ENCODE results near the gene MAMDC4. TPM values are rescaled to one million over a fixed set of nuclear protein-coding genes. Genes with fewer than 3 reads are reported as not detected.

Gene MAMDC4
- total RNA-seq, 1 donor from 2014 or later: 2.0 TPM

- peak; percentile 100 for DNase-seq (ENCODE audit: low read depth in 2 of 2)
Measured at GRCh38 chr9:136849038-136849959, 2.8 kb upstream of the MAMDC4 start, which contains the start of gene PHPT1. Gene PHPT1 (plus strand): TSS chr9:136849409. CDS start chr9:136849431, 22 bp downstream.

DNA sequence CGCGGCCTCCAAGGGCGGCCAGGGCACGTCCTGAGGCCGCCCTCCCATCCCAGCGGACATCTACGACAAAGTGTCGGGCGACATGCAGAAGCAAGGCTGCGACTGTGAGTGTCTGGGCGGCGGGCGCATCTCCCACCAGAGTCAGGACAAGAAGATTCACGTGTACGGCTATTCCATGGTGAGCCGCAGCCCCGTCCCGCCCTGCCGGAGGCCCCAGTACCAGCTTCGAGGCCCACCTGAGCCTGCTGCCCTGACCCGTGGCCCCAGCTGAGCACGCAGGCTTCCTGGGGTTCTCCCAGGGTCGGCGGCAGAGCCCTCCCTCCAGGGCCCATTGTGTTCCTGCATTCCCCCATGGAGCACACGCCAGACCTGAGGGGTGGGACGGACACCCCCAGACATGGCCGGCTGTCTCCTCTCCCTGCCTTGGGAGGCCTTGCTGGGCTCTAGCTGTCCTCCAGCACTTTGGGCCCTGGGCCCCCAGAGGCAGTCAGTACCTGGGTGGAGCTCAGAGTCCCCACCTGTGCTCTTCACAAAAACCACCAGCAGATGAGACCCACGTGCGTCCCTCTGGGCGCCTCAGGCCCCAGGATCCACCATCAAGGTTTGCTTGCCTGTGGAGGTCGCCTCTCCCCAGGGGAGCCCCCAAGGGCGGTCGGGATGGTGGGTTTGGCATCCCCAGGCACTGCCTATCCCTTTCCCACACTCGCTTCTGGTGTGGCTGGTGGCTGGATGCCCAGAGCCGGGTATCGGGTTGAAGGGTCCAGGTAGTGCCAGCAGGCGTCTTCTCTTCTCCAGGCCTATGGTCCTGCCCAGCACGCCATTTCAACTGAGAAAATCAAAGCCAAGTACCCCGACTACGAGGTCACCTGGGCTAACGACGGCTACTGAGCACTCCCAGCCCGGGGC, 1.9 kb upstream of the MAMDC4 start:
- peak in 1 of 2 donors; percentile 31 for DNase-seq (ENCODE audit: low read depth in 2 of 2)

DNA sequence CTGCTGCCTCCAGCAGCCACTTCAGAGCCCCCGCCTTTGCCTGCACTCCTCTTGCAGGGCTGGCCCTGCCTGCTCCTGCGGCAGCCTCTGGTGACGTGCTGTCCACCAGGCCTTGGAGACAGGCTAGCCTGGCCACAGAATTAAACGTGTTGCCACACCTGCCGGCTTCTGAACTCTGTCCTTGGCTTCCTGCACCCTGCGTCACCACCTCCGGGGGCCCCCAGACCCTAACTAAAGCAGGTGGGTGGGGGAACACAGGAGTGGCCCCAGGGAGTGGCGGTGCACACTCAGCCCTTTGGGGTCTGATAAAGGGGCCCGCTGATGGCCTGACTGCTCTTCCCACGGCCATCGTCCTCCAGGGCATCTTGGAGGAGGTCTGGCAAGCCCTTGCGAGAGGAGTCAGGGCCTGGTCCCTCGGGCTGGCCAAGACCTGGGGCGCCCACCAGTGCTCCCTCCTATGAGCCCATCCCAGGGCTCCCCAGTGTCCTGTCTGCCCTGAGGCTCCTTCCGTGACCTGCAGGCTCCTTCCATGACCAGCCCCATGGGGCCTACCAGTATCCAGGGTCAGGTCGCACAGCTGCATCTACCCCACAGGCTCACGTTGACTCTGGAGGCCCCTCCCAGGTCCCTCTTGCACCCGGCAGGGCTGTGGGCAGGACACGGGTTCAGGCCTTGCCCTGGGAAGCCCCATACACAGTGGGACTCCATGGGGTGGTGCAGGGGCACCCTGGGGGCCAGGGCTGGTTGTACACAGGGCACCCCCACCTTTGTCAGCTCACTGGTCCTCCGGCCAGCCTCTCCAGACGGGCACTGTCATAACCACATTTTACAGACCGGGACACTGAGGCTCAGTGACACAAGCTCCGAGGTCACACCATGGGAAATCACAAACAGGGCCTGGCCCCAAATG, 1.0 kb upstream of the MAMDC4 start:
- DNase-seq (ENCODE audit: low read depth in 2 of 2): no peak

- no peak for DNase-seq (ENCODE audit: low read depth in 2 of 2)
Measured at GRCh38 chr9:136852664-136853595, 784 bp downstream of the MAMDC4 start.

DNA sequence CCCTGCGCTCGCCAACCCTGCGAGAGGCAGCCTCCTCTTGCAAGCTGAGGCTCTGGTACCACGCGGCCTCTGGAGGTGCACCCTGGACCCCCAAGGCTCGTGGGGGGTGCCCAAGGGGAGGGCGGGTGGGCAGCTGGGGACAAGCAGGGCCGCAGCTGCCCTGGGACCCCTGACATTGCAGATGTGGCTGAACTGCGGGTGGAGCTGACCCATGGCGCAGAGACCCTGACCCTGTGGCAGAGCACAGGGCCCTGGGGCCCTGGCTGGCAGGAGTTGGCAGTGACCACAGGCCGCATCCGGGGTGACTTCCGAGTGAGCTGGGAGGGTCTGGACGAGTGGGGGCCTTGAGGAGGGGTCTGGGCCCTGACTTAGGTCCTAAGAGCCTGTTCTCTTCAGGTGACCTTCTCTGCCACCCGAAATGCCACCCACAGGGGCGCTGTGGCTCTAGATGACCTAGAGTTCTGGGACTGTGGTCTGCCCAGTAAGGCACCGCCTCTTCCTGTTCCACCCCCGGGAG, 1.5 kb downstream of the MAMDC4 start:
- DNase-seq (ENCODE audit: low read depth in 2 of 2): no peak

DNA sequence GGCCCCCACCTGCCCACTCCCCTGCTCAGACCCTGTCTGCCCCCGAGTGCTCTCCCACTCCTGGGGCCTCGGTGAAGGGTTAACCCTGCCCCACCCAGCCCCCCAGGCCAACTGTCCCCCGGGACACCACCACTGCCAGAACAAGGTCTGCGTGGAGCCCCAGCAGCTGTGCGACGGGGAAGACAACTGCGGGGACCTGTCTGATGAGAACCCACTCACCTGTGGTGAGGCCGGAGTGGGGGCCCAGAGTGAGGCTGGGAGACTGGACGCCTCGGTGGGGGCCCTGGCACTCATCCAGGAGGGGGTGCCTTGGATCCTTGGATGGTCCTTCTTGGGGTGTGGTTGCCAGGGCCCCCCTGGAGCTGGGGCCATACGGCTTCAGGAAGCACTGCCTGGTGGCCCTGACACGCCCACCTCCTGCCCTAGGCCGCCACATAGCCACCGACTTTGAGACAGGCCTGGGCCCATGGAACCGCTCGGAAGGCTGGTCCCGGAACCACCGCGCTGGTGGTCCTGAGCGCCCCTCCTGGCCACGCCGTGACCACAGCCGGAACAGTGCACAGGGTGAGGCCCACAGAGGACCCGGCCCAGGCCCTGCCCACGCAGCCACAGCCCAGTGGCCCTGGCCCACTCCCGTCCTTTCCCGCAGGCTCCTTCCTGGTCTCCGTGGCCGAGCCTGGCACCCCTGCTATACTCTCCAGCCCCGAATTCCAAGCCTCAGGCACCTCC, 2.1 kb downstream of the MAMDC4 start:
- DNase-seq (ENCODE audit: low read depth in 2 of 2): no peak

- DNase-seq (ENCODE audit: low read depth in 2 of 2): no peak
Measured at GRCh38 chr9:136854842-136855460, 2.8 kb downstream of the MAMDC4 start.

GRCh38 chr9:136855461-136856078, 3.4 kb downstream of the MAMDC4 start:
- no peak for DNase-seq (ENCODE audit: low read depth in 2 of 2)

DNA sequence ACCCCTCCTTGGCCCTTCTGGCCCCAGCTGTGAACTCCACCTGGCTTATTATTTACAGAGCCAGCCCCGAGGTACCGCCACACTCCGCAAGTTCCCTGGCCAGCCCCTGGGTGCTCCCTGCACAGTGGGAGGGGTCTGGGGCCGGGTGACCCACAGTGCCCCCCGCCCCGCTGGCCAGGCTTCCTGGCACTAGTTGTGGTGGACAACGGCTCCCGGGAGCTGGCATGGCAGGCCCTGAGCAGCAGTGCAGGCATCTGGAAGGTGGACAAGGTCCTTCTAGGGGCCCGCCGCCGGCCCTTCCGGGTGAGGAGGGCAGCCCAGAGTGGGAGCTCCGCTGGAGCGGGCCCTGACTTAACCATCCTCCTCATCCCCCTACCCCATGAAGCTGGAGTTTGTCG, 3.9 kb downstream of the MAMDC4 start:
- no peak for DNase-seq (ENCODE audit: low read depth in 2 of 2)

DNA sequence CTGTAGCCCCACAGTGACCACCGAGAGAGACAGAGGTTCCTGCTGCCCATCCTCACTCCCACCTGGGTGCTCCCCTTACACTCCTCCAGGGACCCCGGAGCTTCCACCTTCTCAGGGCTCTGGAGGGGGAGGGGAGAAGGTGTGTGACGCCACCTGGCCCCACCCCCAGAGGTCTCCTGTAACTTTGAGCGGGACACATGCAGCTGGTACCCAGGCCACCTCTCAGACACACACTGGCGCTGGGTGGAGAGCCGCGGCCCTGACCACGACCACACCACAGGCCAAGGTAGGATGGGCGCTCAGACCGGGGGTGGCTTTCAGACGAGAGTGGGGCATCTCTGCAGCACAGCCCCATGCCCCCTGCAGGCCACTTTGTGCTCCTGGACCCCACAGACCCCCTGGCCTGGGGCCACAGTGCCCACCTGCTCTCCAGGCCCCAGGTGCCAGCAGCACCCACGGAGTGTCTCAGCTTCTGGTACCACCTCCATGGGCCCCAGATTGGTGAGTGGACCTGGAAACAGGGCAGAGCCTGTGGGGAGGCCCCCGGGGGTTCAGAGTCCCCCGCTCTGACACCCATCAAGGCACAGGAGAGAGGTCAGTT, 4.5 kb downstream of the MAMDC4 start:
- no peak for DNase-seq (ENCODE audit: low read depth in 2 of 2)

GRCh38 chr9:136857166-136857565, 5.0 kb downstream of the MAMDC4 start:
- DNase-seq (ENCODE audit: low read depth in 2 of 2): no peak

GRCh38 chr9:136857581-136858412, 5.7 kb downstream of the MAMDC4 start:
- DNase-seq (ENCODE audit: low read depth in 2 of 2): no peak

GRCh38 chr9:136858452-136858843, 6.3 kb downstream of the MAMDC4 start:
- DNase-seq (ENCODE audit: low read depth in 2 of 2): no peak

GRCh38 chr9:136858844-136859757, 7.0 kb downstream of the MAMDC4 start:
- DNase-seq (ENCODE audit: low read depth in 2 of 2): no peak

GRCh38 chr9:136860529-136860928, 8.4 kb downstream of the MAMDC4 start:
- no peak for DNase-seq (ENCODE audit: low read depth in 2 of 2)

Data from lung microvascular endothelial cell (primary cell).